Measurements from ENCODE around the gene SPINK2.

DNA sequence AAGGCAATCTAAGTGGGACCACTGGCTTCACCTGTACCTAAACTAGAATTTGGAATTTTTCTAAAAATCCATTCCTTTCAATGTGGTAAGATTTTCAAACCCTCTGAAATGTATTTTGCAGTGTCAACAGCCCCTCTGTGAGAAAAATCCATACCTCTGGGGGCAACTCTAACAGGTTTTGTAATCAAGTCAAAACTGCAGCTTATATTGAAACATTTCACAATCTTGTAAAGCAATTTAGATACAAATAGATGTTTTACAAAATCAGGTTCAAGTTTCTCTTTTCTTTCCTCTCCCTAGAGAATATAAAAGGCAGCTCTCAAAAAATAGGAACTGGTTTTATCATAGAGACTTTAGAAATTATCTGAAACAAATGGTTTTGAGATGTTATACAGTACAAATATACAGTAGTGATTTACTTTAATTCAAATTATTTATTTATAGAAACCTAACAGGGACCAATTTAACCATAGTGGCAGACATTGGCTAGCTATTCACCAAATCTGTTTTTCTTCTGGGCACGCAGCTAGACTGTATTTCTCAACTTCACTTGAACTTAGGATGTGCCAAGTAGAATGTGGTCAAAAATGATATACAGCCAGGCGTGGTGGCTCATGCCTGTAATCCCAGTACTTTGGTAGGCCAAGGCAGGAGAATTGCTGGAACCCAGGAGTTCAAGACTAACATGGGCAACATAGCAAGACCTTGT is 36.3 kb upstream of the SPINK2 start:
- TF ChIP-seq, protein P1, sequence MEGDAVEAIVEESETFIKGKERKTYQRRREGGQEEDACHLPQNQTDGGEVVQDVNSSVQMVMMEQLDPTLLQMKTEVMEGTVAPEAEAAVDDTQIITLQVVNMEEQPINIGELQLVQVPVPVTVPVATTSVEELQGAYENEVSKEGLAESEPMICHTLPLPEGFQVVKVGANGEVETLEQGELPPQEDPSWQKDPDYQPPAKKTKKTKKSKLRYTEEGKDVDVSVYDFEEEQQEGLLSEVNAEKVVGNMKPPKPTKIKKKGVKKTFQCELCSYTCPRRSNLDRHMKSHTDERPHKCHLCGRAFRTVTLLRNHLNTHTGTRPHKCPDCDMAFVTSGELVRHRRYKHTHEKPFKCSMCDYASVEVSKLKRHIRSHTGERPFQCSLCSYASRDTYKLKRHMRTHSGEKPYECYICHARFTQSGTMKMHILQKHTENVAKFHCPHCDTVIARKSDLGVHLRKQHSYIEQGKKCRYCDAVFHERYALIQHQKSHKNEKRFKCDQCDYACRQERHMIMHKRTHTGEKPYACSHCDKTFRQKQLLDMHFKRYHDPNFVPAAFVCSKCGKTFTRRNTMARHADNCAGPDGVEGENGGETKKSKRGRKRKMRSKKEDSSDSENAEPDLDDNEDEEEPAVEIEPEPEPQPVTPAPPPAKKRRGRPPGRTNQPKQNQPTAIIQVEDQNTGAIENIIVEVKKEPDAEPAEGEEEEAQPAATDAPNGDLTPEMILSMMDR (IDR thresholded peaks at IDR 0.05; ENCODE audit: low read depth, low read length, poor library complexity, severe bottlenecking) = no peak
- no peak for TF ChIP-seq EZH2phosphoT487 (IDR thresholded peaks at IDR 0.05; ENCODE audit: borderline replicate concordance, low read length)
